SK-N-SH (cell line): ENCODE data around the gene OR4K17. TPM values are rescaled to one million over a fixed set of nuclear protein-coding genes. Genes with fewer than 3 reads are reported as not detected.

Source experiments
- CTCF ChIA-PET: fragments of 300-600, 350-600 bp; formaldehyde crosslinking; extraction: SDS; loops from one replicate; lab custom pipeline; 2021; lab: Yijun Ruan, JAX
- POLR2A ChIA-PET: fragments of 350-600 bp; sonication (Branson Sonifier 250); formaldehyde crosslinking; extraction: SDS; loops from one replicate; lab custom pipeline; 2020; ENCODE audit warnings: antibody characterized with exemption, inconsistent platforms; lab: Yijun Ruan, JAX
- DNase-seq: peaks from one replicate; pipeline ENCODE4 v3.0.0; 2012
- H2AFZ ChIP-seq: fragments of 200-600 bp; sonication (generic); 2 replicates; pipeline ENCODE4 v1.8.1; 2016; ENCODE audit warnings: antibody characterized with exemption, mild to moderate bottlenecking, low read depth
- H3F3A ChIP-seq: fragments of 200-600 bp; sonication (generic); replicated peaks from 2 replicates; pipeline ENCODE3; 2016; ENCODE audit warnings: antibody characterized with exemption, mild to moderate bottlenecking; ENCODE audit not compliant: insufficient read depth
- H3K27ac ChIP-seq, 2 experiments: fragments of 200-500 bp in 1 of 2; fragments of 200-600 bp in 1 of 2; sonication (Bioruptor generic) in 1 of 2; sonication (generic), shearing (Covaris generic) in 1 of 2; 2 replicates each; pipeline versions ENCODE4 v1.5.1 to v1.6.1; 2014 to 2016; ENCODE audit warnings: low read depth in 2 of 2, inconsistent platforms in 1 of 2, low read length in 1 of 2, mild to moderate bottlenecking in 1 of 2, mixed read lengths in 1 of 2
- H3K27me3 ChIP-seq: fragments of 200-600 bp; sonication (generic), shearing (Covaris generic); 2 replicates; pipeline ENCODE4 v1.6.1; 2016; ENCODE audit warnings: mixed run types; ENCODE audit not compliant: insufficient read depth
- H3K36me3 ChIP-seq, 2 experiments: fragments of 200-500 bp in 1 of 2; fragments of 200-600 bp in 1 of 2; sonication (Bioruptor generic) in 1 of 2; sonication (generic) in 1 of 2; replicated peaks in 1 of 2; 2 replicates each; pipeline versions ENCODE3 to v1.5.1; 2014 to 2016; ENCODE audit warnings: low read length in 1 of 2, mild to moderate bottlenecking in 1 of 2; ENCODE audit not compliant: insufficient read depth in 2 of 2, control insufficient read depth in 1 of 2
- H3K4me1 ChIP-seq, 2 experiments: fragments of 200-500 bp in 1 of 2; fragments of 200-600 bp in 1 of 2; sonication (Bioruptor generic) in 1 of 2; sonication (generic), shearing (Covaris generic) in 1 of 2; 2 replicates each; pipeline versions ENCODE4 v1.5.1 to v1.6.1; 2014 to 2016; ENCODE audit warnings: low read depth in 1 of 2, low read length in 1 of 2, mixed run types in 1 of 2; ENCODE audit not compliant: insufficient read depth in 2 of 2, control insufficient read depth in 1 of 2
- H3K4me2 ChIP-seq: fragments of 200-600 bp; sonication (generic), shearing (Covaris generic); 2 replicates; pipeline ENCODE4 v1.6.1; 2017; ENCODE audit warnings: mixed run types
- H3K4me3 ChIP-seq, 2 experiments: fragments of 200-500 bp in 1 of 2; fragments of 200-600 bp in 1 of 2; sonication (Bioruptor generic) in 1 of 2; sonication (generic), shearing (Covaris generic) in 1 of 2; 2 replicates each; pipeline versions ENCODE4 v1.5.1 to v1.8.1; 2014 to 2016; ENCODE audit warnings: low read depth in 2 of 2, inconsistent platforms in 1 of 2, low read length in 1 of 2, mild to moderate bottlenecking in 1 of 2, mixed read lengths in 1 of 2, moderate library complexity in 1 of 2
- H3K79me2 ChIP-seq: fragments of 200-600 bp; sonication (generic); 2 replicates; pipeline ENCODE4 v1.8.1; 2017; ENCODE audit warnings: mild to moderate bottlenecking; ENCODE audit not compliant: insufficient read depth
- H3K9ac ChIP-seq: fragments of 200-600 bp; sonication (generic); 2 replicates; pipeline ENCODE4 v1.6.1; 2017; ENCODE audit warnings: mixed run types
- H3K9me2 ChIP-seq: fragments of 200-600 bp; sonication (generic); 2 replicates; pipeline ENCODE4 v1.6.1; 2017; ENCODE audit warnings: mixed run types
- H3K9me3 ChIP-seq: fragments of 200-600 bp; sonication (generic); 2 replicates; pipeline ENCODE4 v1.6.1; 2017; ENCODE audit warnings: mixed run types, mild to moderate bottlenecking, moderate library complexity
- H4K20me1 ChIP-seq: fragments of 200-600 bp; sonication (generic); 2 replicates; pipeline ENCODE4 v1.6.1; 2017; ENCODE audit warnings: mild to moderate bottlenecking, mixed run types; ENCODE audit not compliant: insufficient read depth
- CHD2 ChIP-seq: fragments of 150-350 bp; IDR thresholded peaks from 2 replicates; pipeline ENCODE4 v1.6.1; 2018; ENCODE audit warnings: low read length; ENCODE audit not compliant: partially characterized antibody
- ELF1 ChIP-seq: IDR thresholded peaks from 2 replicates; pipeline ENCODE4 v1.4.0; 2012
- EZH2phosphoT487 ChIP-seq: fragments of 200-600 bp; sonication (generic); IDR thresholded peaks from 2 replicates; pipeline ENCODE4 v1.6.1; 2017; ENCODE audit warnings: low read depth, mixed run types, mild to moderate bottlenecking, antibody characterized with exemption, moderate library complexity, borderline replicate concordance
- FOXJ3 ChIP-seq: sonication (generic); formaldehyde crosslinking; IDR thresholded peaks from 2 replicates; pipeline ENCODE4 v1.5.1; 2020; ENCODE audit warnings: mild to moderate bottlenecking, missing genetic modification reagents
- GABPA ChIP-seq: IDR thresholded peaks from 2 replicates; pipeline ENCODE4 v1.4.0; 2012; ENCODE audit warnings: low read depth, mild to moderate bottlenecking
- NFIC ChIP-seq: IDR thresholded peaks from 2 replicates; pipeline ENCODE4 v1.4.0; 2012; ENCODE audit warnings: borderline replicate concordance
- POLR2AphosphoS5 ChIP-seq: IDR thresholded peaks from 2 replicates; pipeline ENCODE4 v1.6.1; 2012; ENCODE audit warnings: low read depth, low read length
- RCOR1 ChIP-seq: fragments of 150-350 bp; IDR thresholded peaks from 2 replicates; pipeline ENCODE4 v1.6.1; 2017; ENCODE audit warnings: antibody characterized with exemption, low read length
- RXRA ChIP-seq: IDR thresholded peaks from 2 replicates; pipeline ENCODE4 v1.4.0; 2012; ENCODE audit warnings: low read depth, mild to moderate bottlenecking, borderline replicate concordance
- SIN3A ChIP-seq: IDR thresholded peaks from 2 replicates; pipeline ENCODE4 v1.6.1; 2012; ENCODE audit warnings: low read depth, mild to moderate bottlenecking, low read length, moderate library complexity, borderline replicate concordance
- TCF12 ChIP-seq: IDR thresholded peaks from 2 replicates; pipeline ENCODE4 v1.4.0; 2012
- TEAD4 ChIP-seq: IDR thresholded peaks from 2 replicates; pipeline ENCODE4 v1.4.0; 2012; ENCODE audit warnings: mild to moderate bottlenecking, borderline replicate concordance; ENCODE audit not compliant: insufficient read depth
- YY1 ChIP-seq: IDR thresholded peaks from 2 replicates; pipeline ENCODE4 v1.4.0; 2012; ENCODE audit warnings: low read depth, mild to moderate bottlenecking
- WGBS: methylation state at CpG from one replicate; pipeline ENCODE4 v1.1.6; 2017; ENCODE audit warnings: low lambda C conversion rate; 5-methylcytosine and 5-hydroxymethylcytosine counted together
- polyA plus RNA-seq, 3 experiments: library from polyadenylated mRNA; depleted of rRNA; stranded (reverse); fragments of >200 nt; gene quantifications; 2 replicates each; pipeline ENCODE4 v1.2.3, GENCODE V29; 2012
- TF ChIP-seq, protein P1 (sequence below): IDR thresholded peaks from 2 replicates; pipeline ENCODE4; 2012
- TF ChIP-seq, protein P2 (sequence below): IDR thresholded peaks from 2 replicates; pipeline ENCODE4 v1.4.0; 2012; ENCODE audit warnings: low read depth, borderline replicate concordance
- TF ChIP-seq, protein P3 (sequence below): fragments of 150-350 bp; IDR thresholded peaks from 2 replicates; pipeline ENCODE4 v1.6.1; 2016; ENCODE audit warnings: mild to moderate bottlenecking, low read depth, low read length

The OR4K17 gene
- polyA plus RNA-seq, 1 of the 3 experiments (the other 2 are of a cell fraction): not detected

DNA sequence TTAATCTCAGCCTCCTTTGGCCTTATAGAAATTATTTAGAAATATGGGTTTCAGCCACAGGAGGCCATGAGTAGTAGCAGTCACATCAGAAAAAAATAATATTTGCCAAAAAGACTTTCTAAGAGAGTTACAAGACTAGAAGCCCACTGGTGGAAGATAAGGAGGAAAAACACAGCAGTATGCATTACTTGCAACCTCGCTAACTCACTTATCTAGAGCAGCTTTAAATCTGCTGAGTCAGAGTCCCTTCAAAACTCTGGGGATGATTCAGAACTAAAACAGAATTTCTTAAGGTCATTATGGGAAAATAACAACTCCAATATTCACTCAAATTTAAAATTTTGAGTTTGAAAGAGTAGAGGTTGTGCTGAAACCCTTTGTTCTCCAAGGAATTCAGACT lies 6.2 kb downstream of the OR4K17 start:
- ChIA-PET CTCF (no interaction called here), POLR2A (no interaction called here)
- Histone ChIP-seq H3K27ac (no peak overlapping the region), H3K9me2 (no peaks in the 10 kb centered on the region), H3K4me2 (no peak overlapping the region), H3K79me2 (no peaks in the 10 kb centered on the region), H3K27me3 (no peaks in the 10 kb centered on the region), H3K36me3 (no peaks in the 10 kb centered on the region), H3F3A (no peaks in the 10 kb centered on the region), H3K4me1 (no peaks in the 10 kb centered on the region), H3K4me3 (no peak overlapping the region), H2AFZ (no peak overlapping the region), H3K9me3 (no peaks in the 10 kb centered on the region), H4K20me1 (no peaks in the 10 kb centered on the region), H3K9ac (no peak overlapping the region)
- 20% methylated on average over 1 of the region's 1 CpG for WGBS
- DNase-seq: no peak
- TF ChIP-seq EZH2phosphoT487 (no peak), ELF1 (no peak), YY1 (no peak)

- no peak overlapping the region for H3K27ac ChIP-seq
- no peaks in the 10 kb centered on the region for H4K20me1 ChIP-seq
- H3K9ac ChIP-seq: no peak overlapping the region
- no peaks in the 10 kb centered on the region for H3K9me3 ChIP-seq
- no peak overlapping the region for H3K4me2 ChIP-seq
- POLR2A ChIA-PET: no interaction called here
- no peaks in the 10 kb centered on the region for H3K27me3 ChIP-seq
- no peaks in the 10 kb centered on the region for H3K36me3 ChIP-seq
- CTCF ChIA-PET: no interaction called here
- no peaks in the 10 kb centered on the region for H3K4me1 ChIP-seq
- no peak for DNase-seq
- WGBS: 0% methylated on average over 3 of the region's 5 CpGs
- TF ChIP-seq FOXJ3 (CRISPR knock-in tag) (no peak), TEAD4 (no peak), YY1 (no peak), RCOR1 (no peak), GABPA (no peak), EZH2phosphoT487 (no peak), RXRA (no peak), SIN3A (no peak), TCF12 (no peak), CHD2 (no peak), NFIC (no peak), POLR2AphosphoS5 (no peak)
- TF ChIP-seq, protein P1, sequence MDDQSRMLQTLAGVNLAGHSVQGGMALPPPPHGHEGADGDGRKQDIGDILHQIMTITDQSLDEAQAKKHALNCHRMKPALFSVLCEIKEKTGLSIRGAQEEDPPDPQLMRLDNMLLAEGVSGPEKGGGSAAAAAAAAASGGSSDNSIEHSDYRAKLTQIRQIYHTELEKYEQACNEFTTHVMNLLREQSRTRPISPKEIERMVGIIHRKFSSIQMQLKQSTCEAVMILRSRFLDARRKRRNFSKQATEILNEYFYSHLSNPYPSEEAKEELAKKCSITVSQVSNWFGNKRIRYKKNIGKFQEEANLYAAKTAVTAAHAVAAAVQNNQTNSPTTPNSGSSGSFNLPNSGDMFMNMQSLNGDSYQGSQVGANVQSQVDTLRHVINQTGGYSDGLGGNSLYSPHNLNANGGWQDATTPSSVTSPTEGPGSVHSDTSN: no peak
- TF ChIP-seq, protein P2, sequence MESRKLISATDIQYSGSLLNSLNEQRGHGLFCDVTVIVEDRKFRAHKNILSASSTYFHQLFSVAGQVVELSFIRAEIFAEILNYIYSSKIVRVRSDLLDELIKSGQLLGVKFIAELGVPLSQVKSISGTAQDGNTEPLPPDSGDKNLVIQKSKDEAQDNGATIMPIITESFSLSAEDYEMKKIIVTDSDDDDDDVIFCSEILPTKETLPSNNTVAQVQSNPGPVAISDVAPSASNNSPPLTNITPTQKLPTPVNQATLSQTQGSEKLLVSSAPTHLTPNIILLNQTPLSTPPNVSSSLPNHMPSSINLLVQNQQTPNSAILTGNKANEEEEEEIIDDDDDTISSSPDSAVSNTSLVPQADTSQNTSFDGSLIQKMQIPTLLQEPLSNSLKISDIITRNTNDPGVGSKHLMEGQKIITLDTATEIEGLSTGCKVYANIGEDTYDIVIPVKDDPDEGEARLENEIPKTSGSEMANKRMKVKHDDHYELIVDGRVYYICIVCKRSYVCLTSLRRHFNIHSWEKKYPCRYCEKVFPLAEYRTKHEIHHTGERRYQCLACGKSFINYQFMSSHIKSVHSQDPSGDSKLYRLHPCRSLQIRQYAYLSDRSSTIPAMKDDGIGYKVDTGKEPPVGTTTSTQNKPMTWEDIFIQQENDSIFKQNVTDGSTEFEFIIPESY: no peak
- TF ChIP-seq, protein P3, sequence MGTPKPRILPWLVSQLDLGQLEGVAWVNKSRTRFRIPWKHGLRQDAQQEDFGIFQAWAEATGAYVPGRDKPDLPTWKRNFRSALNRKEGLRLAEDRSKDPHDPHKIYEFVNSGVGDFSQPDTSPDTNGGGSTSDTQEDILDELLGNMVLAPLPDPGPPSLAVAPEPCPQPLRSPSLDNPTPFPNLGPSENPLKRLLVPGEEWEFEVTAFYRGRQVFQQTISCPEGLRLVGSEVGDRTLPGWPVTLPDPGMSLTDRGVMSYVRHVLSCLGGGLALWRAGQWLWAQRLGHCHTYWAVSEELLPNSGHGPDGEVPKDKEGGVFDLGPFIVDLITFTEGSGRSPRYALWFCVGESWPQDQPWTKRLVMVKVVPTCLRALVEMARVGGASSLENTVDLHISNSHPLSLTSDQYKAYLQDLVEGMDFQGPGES: no peak
- H3K9me2 ChIP-seq: 0 out of 2 replicates have a peak, but pooled peaks cover 2% of the 10 kb centered on the region
- no peak overlapping the region for H2AFZ ChIP-seq
- no peak overlapping the region for H3K4me3 ChIP-seq
- no peaks in the 10 kb centered on the region for H3F3A ChIP-seq
- no peaks in the 10 kb centered on the region for H3K79me2 ChIP-seq
Observed at GRCh38 chr14:20118795-20119194, 8.3 kb downstream of the OR4K17 start.
